ENCODE measurements around the gene LAMP5.

LAMP5 gene

DNA sequence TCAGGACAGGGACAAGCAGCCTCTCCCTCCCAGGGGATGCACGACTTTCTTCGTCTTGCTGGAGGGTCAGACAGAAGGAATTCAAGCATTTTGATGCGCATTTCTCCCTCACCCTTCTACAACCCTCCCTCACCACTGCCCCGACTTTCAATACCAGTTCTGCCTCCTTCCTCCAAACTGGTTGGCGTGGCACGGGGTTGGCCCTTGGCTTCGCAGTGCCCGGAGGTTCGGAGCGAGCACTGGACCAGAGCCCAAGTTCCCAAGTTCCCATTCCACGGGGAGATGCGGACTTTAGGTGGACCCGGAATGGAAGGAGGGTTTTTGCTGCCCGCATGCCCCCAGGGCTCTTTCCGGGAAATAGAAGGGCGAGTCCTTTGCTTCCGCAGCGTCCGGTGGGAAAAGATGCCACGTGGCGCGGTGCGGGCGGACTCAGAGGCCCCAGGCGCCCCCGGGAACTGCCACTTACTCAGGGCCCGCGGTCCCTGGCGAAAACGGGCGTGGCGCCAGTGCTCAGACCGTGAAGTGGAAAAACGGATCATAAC lies 8.0 kb upstream of the LAMP5 start:
- Histone ChIP-seq H3K27ac (ENCODE audit: low read depth, low read length) (no peak overlapping the region), H3K27me3 (ENCODE audit: low read length) (no peaks in the 10 kb centered on the region), H2AFZ (ENCODE audit: low read depth, low read length, severe bottlenecking) (no peak overlapping the region), H3F3A (ENCODE audit: insufficient read depth) (no peaks in the 10 kb centered on the region), H3K9me3 (ENCODE audit: insufficient read depth, low read length) (no peaks in the 10 kb centered on the region), H3K9me2 (replicated peaks; ENCODE audit: insufficient read depth, low read length) (no peaks in the 10 kb centered on the region), H3K4me2 (ENCODE audit: low read depth, low read length, poor library complexity, severe bottlenecking) (no peak overlapping the region), H3K4me3 (ENCODE audit: insufficient read depth, low read length, poor library complexity, severe bottlenecking) (no peak overlapping the region), H3K79me2 (ENCODE audit: insufficient read depth, low read length) (no peaks in the 10 kb centered on the region), H4K20me1 (ENCODE audit: low read depth, low read length) (no peaks in the 10 kb centered on the region), H3K9ac (ENCODE audit: low read length) (no peak overlapping the region), H3K36me3 (ENCODE audit: low read length) (no peaks in the 10 kb centered on the region)
- TF ChIP-seq EZH2phosphoT487 (conservative IDR thresholded peaks at IDR 0.05; ENCODE audit: low read length): no peak
- TF ChIP-seq, protein P1, sequence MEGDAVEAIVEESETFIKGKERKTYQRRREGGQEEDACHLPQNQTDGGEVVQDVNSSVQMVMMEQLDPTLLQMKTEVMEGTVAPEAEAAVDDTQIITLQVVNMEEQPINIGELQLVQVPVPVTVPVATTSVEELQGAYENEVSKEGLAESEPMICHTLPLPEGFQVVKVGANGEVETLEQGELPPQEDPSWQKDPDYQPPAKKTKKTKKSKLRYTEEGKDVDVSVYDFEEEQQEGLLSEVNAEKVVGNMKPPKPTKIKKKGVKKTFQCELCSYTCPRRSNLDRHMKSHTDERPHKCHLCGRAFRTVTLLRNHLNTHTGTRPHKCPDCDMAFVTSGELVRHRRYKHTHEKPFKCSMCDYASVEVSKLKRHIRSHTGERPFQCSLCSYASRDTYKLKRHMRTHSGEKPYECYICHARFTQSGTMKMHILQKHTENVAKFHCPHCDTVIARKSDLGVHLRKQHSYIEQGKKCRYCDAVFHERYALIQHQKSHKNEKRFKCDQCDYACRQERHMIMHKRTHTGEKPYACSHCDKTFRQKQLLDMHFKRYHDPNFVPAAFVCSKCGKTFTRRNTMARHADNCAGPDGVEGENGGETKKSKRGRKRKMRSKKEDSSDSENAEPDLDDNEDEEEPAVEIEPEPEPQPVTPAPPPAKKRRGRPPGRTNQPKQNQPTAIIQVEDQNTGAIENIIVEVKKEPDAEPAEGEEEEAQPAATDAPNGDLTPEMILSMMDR (IDR thresholded peaks at IDR 0.05; ENCODE audit: insufficient read depth, low read length, poor library complexity, severe bottlenecking): no peak

DNA sequence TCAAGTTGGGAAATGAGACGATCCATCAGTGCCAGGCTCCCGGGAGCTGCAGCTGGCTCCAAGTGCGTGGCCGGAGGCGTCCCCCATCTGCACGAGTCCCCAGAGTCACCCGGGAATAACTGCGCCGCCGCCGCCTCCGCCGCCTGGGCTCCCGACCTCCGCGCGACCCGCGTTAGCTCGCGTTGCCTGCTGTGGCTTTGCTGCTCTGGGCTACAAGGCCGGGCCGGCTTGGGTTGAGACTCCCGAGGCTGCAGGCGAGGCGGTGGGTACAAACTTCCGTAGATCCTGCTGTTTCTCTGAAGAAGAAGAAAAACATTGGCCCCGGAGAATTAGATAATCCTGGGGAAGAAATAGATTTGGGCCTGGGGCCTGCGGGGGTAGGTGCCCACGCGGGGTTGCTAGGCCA lies 7.4 kb upstream of the LAMP5 start:
- Histone ChIP-seq H3K27ac (ENCODE audit: low read depth, low read length) (no peak overlapping the region), H3F3A (ENCODE audit: insufficient read depth) (no peaks in the 10 kb centered on the region), H2AFZ (ENCODE audit: low read depth, low read length, severe bottlenecking) (no peak overlapping the region), H3K9ac (ENCODE audit: low read length) (no peak overlapping the region), H3K36me3 (ENCODE audit: low read length) (no peaks in the 10 kb centered on the region), H3K27me3 (ENCODE audit: low read length) (no peaks in the 10 kb centered on the region), H3K9me3 (ENCODE audit: insufficient read depth, low read length) (no peaks in the 10 kb centered on the region), H3K4me2 (ENCODE audit: low read depth, low read length, poor library complexity, severe bottlenecking) (no peak overlapping the region), H3K4me3 (ENCODE audit: insufficient read depth, low read length, poor library complexity, severe bottlenecking) (no peak overlapping the region), H4K20me1 (ENCODE audit: low read depth, low read length) (no peaks in the 10 kb centered on the region), H3K9me2 (replicated peaks; ENCODE audit: insufficient read depth, low read length) (no peaks in the 10 kb centered on the region), H3K79me2 (ENCODE audit: insufficient read depth, low read length) (no peaks in the 10 kb centered on the region)
- TF ChIP-seq, protein P1 (IDR thresholded peaks at IDR 0.05; ENCODE audit: insufficient read depth, low read length, poor library complexity, severe bottlenecking): no peak
- no peak for TF ChIP-seq EZH2phosphoT487 (conservative IDR thresholded peaks at IDR 0.05; ENCODE audit: low read length)

DNA sequence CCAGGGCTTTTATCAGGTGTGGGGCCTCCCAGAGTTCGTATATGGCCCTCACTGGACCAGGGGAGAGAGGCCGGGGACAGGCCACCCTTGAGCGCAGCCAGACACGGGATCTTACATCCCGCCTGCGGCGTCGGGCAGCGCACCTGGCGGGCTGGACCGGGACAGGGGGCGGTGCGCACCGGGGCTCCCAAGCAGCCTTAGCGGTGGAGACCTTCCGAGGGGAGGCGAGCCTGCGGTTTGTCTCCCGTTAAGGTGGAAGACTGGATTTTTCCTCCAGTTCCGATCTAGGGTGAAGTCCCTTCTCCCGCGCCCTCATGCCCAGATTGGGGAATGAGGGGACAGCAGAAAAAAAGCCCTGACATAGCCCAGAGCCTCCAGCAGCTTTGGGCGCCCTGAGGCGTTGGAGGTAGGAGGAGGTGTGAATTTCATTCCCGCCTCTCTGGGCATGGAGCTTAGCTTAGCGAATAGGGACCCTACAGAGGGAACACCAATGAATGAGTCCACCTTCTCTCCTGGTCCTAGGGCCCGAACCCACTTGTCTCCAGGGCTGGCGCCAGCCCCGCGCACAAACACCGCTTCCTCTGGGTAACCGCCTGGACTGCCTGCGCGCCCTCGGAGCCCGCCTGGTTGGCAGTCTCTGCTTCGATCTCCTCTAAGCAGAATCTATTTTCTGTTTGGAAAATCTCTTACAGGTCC lies 6.7 kb upstream of the LAMP5 start:
- no peaks in the 10 kb centered on the region for H3K27me3 ChIP-seq (ENCODE audit: low read length)

More for the DNA sequence above, 6.7 kb upstream of the LAMP5 start:
- no peak overlapping the region for H3K4me2 ChIP-seq (ENCODE audit: low read depth, low read length, poor library complexity, severe bottlenecking)
- no peak overlapping the region for H3K4me3 ChIP-seq (ENCODE audit: insufficient read depth, low read length, poor library complexity, severe bottlenecking)
- no peak overlapping the region for H2AFZ ChIP-seq (ENCODE audit: low read depth, low read length, severe bottlenecking)
- H3K79me2 ChIP-seq (ENCODE audit: insufficient read depth, low read length): no peaks in the 10 kb centered on the region
- no peaks in the 10 kb centered on the region for H3F3A ChIP-seq (ENCODE audit: insufficient read depth)
- no peaks in the 10 kb centered on the region for H4K20me1 ChIP-seq (ENCODE audit: low read depth, low read length)
- H3K9me3 ChIP-seq (ENCODE audit: insufficient read depth, low read length): no peaks in the 10 kb centered on the region
- H3K9ac ChIP-seq (ENCODE audit: low read length): no peak overlapping the region
- no peak overlapping the region for H3K27ac ChIP-seq (ENCODE audit: low read depth, low read length)
- H3K9me2 ChIP-seq (replicated peaks; ENCODE audit: insufficient read depth, low read length): no peaks in the 10 kb centered on the region
- TF ChIP-seq, protein P1 (IDR thresholded peaks at IDR 0.05; ENCODE audit: insufficient read depth, low read length, poor library complexity, severe bottlenecking): no peak
- no peak for TF ChIP-seq EZH2phosphoT487 (conservative IDR thresholded peaks at IDR 0.05; ENCODE audit: low read length)
- H3K36me3 ChIP-seq (ENCODE audit: low read length): no peaks in the 10 kb centered on the region

All from SU-DHL-6 (cell line).